Fibroblast of peridontal ligament (primary cell): ENCODE results near the gene MORF4L1.
"Not testable (repeated sequence)": the region's sequence is repeated elsewhere in the genome, so short reads cannot be mapped to it uniquely, and the experiment has no call there.

Experiments used
- DNase-seq: peaks from one replicate; pipeline ENCODE4 v3.0.0-alpha.2; 2010; ENCODE audit errors: extremely low read depth

Gene MORF4L1

GRCh38 chr15:78900819-78901533 lies 28.3 kb downstream of the MORF4L1 start:
- DNase-seq: not testable (repeated sequence)

- not testable (repeated sequence) for DNase-seq
Measured at GRCh38 chr15:78902281-78903032, 29.8 kb downstream of the MORF4L1 start.

DNA sequence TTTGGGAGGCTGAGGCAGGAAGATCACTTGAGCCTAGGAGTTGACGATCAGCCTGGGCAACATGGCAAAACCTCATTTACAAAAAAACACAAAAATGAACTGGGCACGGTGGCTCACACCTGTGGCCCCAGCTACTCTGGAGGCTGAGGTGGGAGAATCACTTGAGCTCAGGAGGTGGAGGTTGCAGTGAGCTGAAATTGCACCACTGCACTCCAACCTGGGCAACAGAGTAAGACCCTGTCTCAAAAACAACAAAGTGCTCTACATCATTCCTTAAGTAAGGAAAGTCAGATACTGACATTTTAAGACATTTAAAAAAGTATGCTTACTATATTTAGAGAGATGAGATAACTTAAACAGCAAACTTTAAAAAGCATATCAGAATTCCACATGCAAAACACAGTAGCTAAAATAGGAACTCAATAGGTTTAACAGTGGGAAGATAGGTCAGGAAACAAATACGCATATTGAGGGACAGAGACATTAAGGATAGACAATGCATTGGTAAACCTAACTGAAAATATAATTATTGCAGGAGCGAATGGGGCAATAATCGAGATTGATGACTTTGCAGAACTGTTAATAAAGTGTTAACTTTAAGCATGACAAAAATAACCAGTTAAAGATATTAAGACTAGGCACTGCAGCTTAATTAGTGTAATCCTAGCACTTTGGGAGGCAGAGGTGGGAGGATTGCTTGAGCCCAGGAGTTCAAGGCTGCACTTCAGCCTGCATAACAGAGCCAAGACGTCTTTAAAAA lies 32.1 kb downstream of the MORF4L1 start:
- no peak for DNase-seq

GRCh38 chr15:78906316-78906620 lies 33.6 kb downstream of the MORF4L1 start:
- peak; percentile 56 for DNase-seq

GRCh38 chr15:78907577-78907976 lies 34.9 kb downstream of the MORF4L1 start:
- DNase-seq: no peak

GRCh38 chr15:78909160-78909695 lies 36.5 kb downstream of the MORF4L1 start:
- DNase-seq: no peak

DNA sequence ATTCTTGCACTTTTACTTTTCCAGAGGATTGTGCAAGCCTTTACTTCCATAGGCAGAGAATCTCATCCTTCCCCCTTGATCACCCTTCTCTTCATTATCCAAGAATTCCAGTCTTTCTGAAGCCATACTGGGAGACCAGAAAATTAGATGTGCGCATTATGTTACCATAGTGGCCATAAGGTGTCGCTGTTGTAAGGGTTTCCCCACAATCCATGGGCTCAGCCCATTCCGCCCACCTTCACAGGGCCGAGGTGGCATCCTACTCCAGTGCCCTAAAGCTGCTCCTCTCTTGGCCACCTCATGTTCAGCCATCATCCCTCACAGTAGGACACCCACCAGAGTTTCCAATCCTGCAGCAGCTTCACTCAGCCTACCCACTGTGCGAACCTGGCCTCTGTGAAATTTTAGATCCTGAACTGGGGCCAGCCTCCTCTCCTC lies 37.1 kb downstream of the MORF4L1 start:
- peak; percentile 42 for DNase-seq

DNA sequence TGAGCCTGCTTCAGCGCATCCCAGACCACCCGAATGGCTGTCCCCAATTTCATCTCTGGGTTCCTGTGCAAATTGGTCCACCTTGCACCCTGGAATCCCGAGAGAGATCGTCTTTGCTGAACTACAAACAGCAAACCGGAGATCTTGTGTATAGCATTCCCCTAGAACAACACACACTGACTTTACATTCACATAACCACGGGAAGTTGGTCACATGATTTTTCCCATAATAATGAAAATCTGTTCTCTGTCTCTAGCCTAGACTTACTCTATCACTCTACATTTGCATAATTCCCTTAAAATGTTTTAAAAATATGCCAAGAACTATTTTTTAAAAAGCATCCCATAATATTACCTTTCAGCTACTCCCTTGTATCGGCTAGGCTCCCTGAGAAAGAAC lies 37.6 kb downstream of the MORF4L1 start:
- DNase-seq: no peak

DNA sequence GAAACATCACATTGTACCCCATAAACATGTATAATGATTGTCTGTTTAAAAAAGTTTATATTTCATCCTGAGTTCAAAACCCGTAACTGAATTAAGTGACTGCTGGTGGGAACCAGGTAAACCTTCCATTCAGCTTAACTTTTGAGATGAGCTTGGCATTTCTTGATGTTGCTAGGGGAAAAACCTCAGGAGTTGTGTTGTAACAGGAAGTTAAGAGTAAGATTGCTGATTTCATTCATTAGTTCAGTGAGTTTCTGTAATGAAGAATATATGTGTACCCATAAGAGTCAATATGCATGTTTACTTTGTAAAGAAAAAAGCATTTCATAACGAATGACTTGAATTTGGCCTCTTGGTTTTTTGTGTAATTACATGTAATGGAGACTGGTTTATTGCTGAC lies 39.6 kb downstream of the MORF4L1 start:
- no peak for DNase-seq

- DNase-seq: no peak
Measured at GRCh38 chr15:78913012-78913411, 40.3 kb downstream of the MORF4L1 start.

- peak; percentile 58 for DNase-seq
Measured at GRCh38 chr15:78914027-78914764, 41.5 kb downstream of the MORF4L1 start.

DNA sequence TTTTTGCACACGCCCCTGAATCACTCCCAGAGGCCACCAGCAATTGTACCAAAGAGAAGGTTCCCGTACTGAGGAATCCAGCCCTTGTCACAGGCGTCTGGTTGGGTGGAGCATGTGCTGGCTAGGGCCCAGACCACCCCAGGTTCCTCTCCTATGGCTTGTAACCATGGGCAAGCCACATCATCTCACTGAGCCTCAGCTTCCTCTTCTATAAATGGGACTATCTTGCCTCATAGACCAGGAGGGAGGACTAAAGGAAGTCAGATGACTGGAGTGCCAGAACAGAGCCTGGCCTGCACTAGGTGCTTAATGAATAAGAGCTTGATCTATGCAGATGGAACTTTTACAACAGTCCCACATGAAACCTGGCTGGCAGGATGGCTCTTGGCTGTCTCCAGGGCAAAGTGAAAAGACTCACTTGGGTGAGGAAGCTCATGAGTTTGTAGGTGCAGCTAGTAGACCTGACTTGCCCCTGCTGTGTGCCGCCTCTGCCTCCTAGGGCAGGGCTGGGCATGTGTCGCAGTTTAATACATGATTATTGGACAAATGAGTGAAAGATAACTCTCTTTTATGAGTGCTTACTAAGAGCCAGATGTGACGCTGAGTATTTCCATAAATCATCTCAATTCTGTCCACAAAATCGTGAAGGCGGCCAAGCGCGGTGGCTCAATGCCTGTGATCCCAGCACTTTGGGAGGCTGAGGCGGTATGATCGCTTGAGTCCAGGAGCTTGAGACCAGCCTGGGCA lies 42.8 kb downstream of the MORF4L1 start:
- DNase-seq: no peak

GRCh38 chr15:78916088-78916487 lies 43.4 kb downstream of the MORF4L1 start:
- DNase-seq: no peak

GRCh38 chr15:78917888-78918287 lies 45.2 kb downstream of the MORF4L1 start:
- no peak for DNase-seq

DNA sequence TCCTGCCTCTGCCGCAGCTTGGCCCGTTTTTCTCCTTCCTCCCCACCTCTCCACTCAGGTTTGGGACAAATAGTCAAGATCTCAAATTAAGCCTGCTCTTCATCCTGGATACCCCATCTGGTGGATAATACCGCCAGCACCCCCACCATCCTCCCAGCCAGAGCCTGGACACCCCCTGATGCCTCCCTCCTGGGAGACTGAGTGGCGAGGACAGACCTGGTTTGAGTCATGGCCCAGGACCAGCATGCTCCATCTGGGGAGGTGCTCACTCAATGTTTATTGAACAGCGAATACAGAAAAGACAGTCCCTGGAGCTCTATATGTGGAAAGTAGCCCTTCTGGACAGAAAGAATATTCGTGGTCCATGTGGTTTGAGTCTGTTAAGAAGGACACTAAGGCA lies 48.8 kb downstream of the MORF4L1 start:
- DNase-seq: no peak

DNA sequence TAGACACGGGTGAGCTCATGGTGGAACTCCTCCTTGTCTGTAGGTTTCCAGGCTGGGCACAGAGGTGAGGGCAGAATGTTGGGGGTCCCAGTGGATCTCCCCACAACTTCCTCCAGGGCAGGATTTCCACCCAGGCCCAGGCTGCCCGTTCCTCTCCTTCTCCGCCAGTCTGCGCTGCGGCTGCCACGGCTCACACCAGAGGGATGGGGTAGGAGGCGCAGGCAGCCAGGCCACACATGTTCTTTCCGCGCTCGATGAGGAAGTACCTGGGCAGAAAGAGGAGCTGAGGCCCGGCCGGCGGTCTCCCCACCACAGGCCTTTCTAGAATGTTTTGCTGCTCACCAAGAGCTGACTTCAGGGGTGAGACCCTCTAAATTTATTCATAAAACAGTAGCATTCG lies 49.2 kb downstream of the MORF4L1 start:
- DNase-seq: no peak

GRCh38 chr15:78922527-78922926 lies 49.8 kb downstream of the MORF4L1 start:
- DNase-seq: no peak

DNA sequence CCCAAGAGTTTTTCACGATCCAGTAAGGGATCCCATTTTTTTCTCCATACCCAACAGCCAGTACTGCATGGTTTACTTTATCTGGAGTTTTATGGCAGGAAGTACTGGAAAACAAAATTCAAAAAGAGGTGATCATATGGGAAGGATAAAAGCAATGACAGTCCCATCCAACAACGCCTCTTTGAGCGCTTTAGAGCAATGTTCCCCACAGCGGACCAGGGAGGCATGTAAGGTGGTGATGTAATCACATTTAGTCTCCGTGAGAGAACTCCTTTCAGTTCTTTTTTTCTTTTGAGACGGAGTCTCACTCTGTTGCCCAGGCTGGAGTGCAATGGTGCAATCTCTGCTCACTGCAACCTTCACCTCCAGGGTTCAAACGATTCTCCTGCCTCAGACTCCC lies 50.3 kb downstream of the MORF4L1 start:
- no peak for DNase-seq

DNA sequence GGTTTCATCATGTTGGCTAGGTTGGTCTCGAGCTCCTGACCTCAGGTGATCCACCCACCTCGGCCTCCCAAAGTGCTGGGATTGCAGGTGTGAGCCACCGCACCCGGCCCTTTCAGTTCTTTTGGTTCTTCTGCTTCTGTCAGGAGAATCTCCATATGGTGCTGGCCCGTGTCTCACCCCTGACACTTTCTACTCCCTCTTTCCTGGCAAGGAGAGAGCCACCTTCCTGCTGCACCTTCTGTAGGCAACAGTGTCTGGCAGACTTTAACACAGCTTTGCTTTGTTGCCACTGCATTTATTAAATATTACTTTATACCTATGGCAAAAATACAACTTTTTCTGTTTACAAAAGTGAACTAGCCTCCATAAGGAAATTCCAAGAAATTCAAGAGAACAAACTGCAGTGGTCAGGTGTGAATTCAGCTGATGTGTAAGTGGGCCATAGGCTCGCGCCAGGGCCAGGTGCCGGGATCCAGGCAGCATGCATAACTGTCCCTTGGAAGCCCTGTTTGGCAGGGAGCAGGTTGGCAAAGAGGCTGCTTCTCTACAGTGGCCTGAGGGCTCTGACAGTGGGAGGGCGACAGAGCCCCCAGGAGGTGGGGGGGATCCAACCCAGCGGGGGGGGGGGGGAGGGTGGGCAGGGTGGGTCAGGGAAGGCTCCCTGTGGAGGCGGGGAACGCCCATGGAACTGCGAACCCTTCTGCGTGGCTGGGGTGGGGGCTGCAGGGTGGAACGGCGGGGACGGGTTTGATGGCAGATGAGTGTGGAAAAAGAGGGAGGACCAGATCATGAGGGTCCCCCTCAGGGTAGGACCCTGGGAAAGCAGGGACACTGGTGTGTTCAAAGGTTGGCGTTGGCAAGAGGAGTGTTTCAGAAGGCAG lies 51.0 kb downstream of the MORF4L1 start:
- no peak for DNase-seq

- DNase-seq: no peak
Measured at GRCh38 chr15:78925076-78925624, 52.5 kb downstream of the MORF4L1 start.
